ENCODE results near the gene NDUFAF8. TPM values are rescaled to one million over a fixed set of nuclear protein-coding genes. Genes with fewer than 3 reads are reported as not detected.

Gene NDUFAF8
- polyA plus RNA-seq (76.4 and 90.2 TPM in 2 replicates), polyA minus RNA-seq (27.1 and 36.5 TPM in 2 replicates)

DNA sequence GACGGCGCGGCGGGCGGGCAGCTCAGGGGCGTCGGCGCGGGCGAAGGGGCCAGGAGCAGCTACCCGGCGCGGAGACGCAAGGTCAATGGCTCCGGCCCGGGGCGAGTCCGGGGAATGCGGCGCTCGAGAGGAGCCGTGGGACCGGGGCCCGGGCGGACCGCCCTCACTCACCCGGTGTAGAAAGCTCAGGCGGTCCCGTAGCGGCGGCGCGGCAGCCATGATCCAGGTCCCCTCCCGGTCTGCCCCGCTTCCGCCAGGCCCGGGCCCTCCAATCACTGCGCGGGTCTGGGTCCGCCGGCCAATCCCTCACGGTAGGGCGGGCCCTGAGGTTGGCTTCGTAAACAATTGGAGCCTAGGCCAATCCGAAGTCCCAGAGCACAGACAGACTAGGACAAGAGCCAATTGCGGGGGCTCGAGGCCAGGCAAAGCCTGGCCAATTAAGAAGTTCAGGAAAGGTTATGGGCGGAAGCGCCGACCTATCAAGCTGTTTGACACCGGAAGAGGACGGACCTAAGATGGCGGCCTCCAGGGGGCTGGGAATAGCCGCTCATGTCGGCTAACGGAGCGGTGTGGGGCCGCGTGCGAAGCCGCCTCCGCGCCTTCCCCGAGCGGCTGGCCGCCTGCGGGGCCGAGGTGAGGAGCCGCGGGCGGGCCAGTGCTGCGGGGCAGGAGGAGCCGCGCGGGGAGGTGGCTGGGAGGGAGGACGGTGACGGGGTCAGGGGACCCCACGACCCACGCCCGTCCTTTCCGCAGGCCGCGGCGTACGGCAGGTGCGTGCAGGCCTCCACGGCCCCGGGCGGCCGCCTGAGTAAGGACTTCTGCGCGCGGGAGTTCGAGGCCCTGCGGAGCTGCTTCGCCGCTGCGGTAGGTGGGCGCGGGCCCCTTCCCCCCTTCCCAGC lies at the start of gene NDUFAF8, which contains the start of gene TEPSIN:
Gene NDUFAF8 (plus strand): TSS at position 504 of the 899 bp plus-strand sequence. CDS start 46 bp downstream, at position 550.
Gene TEPSIN (minus strand): TSS at position 241 of the 899 bp plus-strand sequence. CDS start 22 bp downstream, at position 219.
- Histone ChIP-seq H3K27me3 (ENCODE audit: insufficient read depth, low read depth, low read length) (no peaks in the 10 kb centered on the region), H3K9me3 (ENCODE audit: low read length) (no peaks in the 10 kb centered on the region), H3K36me3 (ENCODE audit: insufficient read depth, low read length) (no peaks in the 10 kb centered on the region), H3K79me2 (replicated peaks; ENCODE audit: insufficient read depth, low read length) (peaks cover 19% of the 10 kb centered on the region), H3K4me3 (ENCODE audit: low read length) (peak within 1 kb of the TSS; percentile 99), H3F3A (ENCODE audit: insufficient read depth, low read length, poor library complexity, severe bottlenecking) (no peaks in the 10 kb centered on the region), H3K4me2 (ENCODE audit: low read length) (peak within 1 kb of the TSS; percentile 68), H3K27ac (ENCODE audit: low read length) (peak within 1 kb of the TSS; percentile 57), H4K20me1 (ENCODE audit: insufficient read depth) (no peaks in the 10 kb centered on the region), H3K9ac (ENCODE audit: low read length) (peak within 1 kb of the TSS; percentile 75), H3K9me2 (ENCODE audit: insufficient read depth, low read length) (no peaks in the 10 kb centered on the region), H2AFZ (ENCODE audit: low read depth, low read length) (peak within 1 kb of the TSS; percentile 8)
- peak; percentile 53 for TF ChIP-seq CTCF (IDR thresholded peaks at IDR 0.05; ENCODE audit: poor library complexity, severe bottlenecking)
- peak; percentile 71 for TF ChIP-seq POLR2AphosphoS5 (IDR thresholded peaks at IDR 0.05)
- no peak for TF ChIP-seq REST (IDR thresholded peaks at IDR 0.05; ENCODE audit: borderline replicate concordance)
- TF ChIP-seq EP300 (conservative IDR thresholded peaks at IDR 0.05; ENCODE audit: poor library complexity, severe bottlenecking), result peak; percentile 31
- TF ChIP-seq MXI1 (conservative IDR thresholded peaks at IDR 0.05; ENCODE audit: poor library complexity, severe bottlenecking), result peak; percentile 98
- no peak for TF ChIP-seq SMC3 (conservative IDR thresholded peaks at IDR 0.05; ENCODE audit: poor library complexity)
- TF ChIP-seq EZH2 (IDR thresholded peaks at IDR 0.05; ENCODE audit: borderline replicate concordance, insufficient read depth, low read length, poor library complexity, severe bottlenecking), result no peak
- TF ChIP-seq RAD21 (conservative IDR thresholded peaks at IDR 0.05), result peak; percentile 14
- TF ChIP-seq TAF1 (IDR thresholded peaks at IDR 0.05; ENCODE audit: low read depth), result no peak

DNA sequence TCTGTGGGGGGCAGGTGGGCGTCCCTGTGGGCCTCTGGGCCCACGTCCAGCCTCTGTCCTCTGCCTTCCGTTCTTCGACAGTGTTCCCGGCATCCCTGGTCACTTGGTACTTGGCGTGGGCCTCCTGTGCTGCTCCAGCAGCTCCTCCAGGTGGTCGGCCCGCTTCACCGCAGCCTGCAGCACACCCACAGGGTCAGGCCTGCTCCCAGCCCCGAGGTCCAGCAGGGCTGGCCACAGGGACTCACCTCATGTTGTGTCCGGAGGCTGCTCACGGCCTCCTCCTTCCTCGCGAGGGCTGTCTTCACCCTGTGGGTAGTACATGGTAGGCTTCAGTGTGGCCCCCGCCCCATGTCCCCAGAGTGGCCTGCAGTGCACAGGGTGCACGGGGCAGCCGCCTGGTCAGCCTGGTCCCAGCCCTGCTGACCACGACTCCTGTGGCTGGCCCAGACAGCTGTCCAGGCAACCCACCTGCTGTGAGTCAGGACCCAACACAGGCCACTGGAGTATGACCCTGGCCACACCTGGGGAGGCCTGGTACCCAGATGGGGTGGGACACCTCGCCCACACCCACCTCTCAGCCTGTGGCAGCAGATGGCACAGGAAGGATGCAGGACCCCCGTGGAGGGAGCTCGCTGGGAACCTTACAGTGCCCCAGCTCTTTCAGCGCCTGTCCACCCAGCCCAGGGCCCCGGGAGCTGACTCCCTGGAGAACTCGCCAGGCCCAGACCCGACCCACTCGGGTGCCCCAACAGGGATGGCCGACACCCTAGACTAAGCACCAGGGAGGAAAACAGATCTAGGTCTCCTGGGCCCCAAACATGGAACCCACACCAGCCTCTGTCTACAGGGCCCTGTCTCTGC lies 49.2 kb upstream of the NDUFAF8 start:
- Histone ChIP-seq H3K79me2 (replicated peaks; ENCODE audit: insufficient read depth, low read length) (no peaks in the 10 kb centered on the region), H2AFZ (ENCODE audit: low read depth, low read length) (no peak overlapping the region), H3K4me3 (ENCODE audit: low read length) (no peak overlapping the region), H3K9me3 (ENCODE audit: low read length) (no peaks in the 10 kb centered on the region), H3K36me3 (ENCODE audit: insufficient read depth, low read length) (no peaks in the 10 kb centered on the region), H3F3A (ENCODE audit: insufficient read depth, low read length, poor library complexity, severe bottlenecking) (no peaks in the 10 kb centered on the region), H3K27ac (ENCODE audit: low read length) (no peak overlapping the region), H3K9me2 (ENCODE audit: insufficient read depth, low read length) (no peaks in the 10 kb centered on the region), H3K4me2 (ENCODE audit: low read length) (no peak overlapping the region), H3K27me3 (ENCODE audit: insufficient read depth, low read depth, low read length) (no peaks in the 10 kb centered on the region), H3K9ac (ENCODE audit: low read length) (no peak overlapping the region), H4K20me1 (ENCODE audit: insufficient read depth) (no peaks in the 10 kb centered on the region)
- TF ChIP-seq REST (IDR thresholded peaks at IDR 0.05; ENCODE audit: borderline replicate concordance), result no peak
- TF ChIP-seq EP300 (conservative IDR thresholded peaks at IDR 0.05; ENCODE audit: poor library complexity, severe bottlenecking), result no peak
- no peak for TF ChIP-seq MXI1 (conservative IDR thresholded peaks at IDR 0.05; ENCODE audit: poor library complexity, severe bottlenecking)
- no peak for TF ChIP-seq TAF1 (IDR thresholded peaks at IDR 0.05; ENCODE audit: low read depth)

Data from neural cell (in vitro differentiated cells).